NCI-H1930 (cell line): Measurements from ENCODE around the gene LNPK.
"Not testable (repeated sequence)": the region's sequence is repeated elsewhere in the genome, so short reads cannot be mapped to it uniquely, and the experiment has no call there.

ENCODE experiments used
- DNase-seq, 2 experiments: peaks; one replicate each; lab custom pipeline; 2025; lab: John Stamatoyannopoulos, UW

The LNPK gene

GRCh38 chr2:175966839-175967238 lies 35.2 kb downstream of the LNPK start:
- DNase-seq = no peak

GRCh38 chr2:175965773-175966172 lies 36.3 kb downstream of the LNPK start:
- DNase-seq = no peak

GRCh38 chr2:175964195-175964594 lies 37.9 kb downstream of the LNPK start:
- no peak for DNase-seq

GRCh38 chr2:175963171-175963570 lies 38.9 kb downstream of the LNPK start:
- not testable (repeated sequence) for DNase-seq

GRCh38 chr2:175957845-175958244 lies 44.2 kb downstream of the LNPK start:
- DNase-seq = no peak

GRCh38 chr2:175955136-175955535 lies 46.9 kb downstream of the LNPK start:
- no peak for DNase-seq

GRCh38 chr2:175950512-175950911 lies 51.6 kb downstream of the LNPK start:
- no peak for DNase-seq

- no peak for DNase-seq
Observed at GRCh38 chr2:175948191-175948590, 53.9 kb downstream of the LNPK start.

GRCh38 chr2:175947073-175947472 lies 55.0 kb downstream of the LNPK start:
- DNase-seq = no peak

- DNase-seq = no peak
Observed at GRCh38 chr2:175941699-175942098, 60.4 kb downstream of the LNPK start.

GRCh38 chr2:175937216-175937615 lies 64.9 kb downstream of the LNPK start:
- DNase-seq = no peak

GRCh38 chr2:175935289-175936181 lies 66.5 kb downstream of the LNPK start:
- no peak for DNase-seq

GRCh38 chr2:175932675-175933074 lies 69.4 kb downstream of the LNPK start:
- DNase-seq = no peak

- DNase-seq = no peak
Observed at GRCh38 chr2:175931805-175932204, 70.3 kb downstream of the LNPK start.

GRCh38 chr2:175930504-175930903 lies 71.6 kb downstream of the LNPK start:
- DNase-seq = no peak

- no peak for DNase-seq
Observed at GRCh38 chr2:175929850-175930249, 72.2 kb downstream of the LNPK start.

GRCh38 chr2:175926272-175926671 lies 75.8 kb downstream of the LNPK start:
- DNase-seq = no peak

- no peak for DNase-seq
Observed at GRCh38 chr2:175922160-175922559, 79.9 kb downstream of the LNPK start.

- DNase-seq = no peak
Observed at GRCh38 chr2:175918935-175919334, 83.1 kb downstream of the LNPK start.

GRCh38 chr2:175914846-175915245 lies 87.2 kb downstream of the LNPK start:
- no peak for DNase-seq

GRCh38 chr2:175913849-175914743 lies 88.0 kb downstream of the LNPK start:
- not testable (repeated sequence) for DNase-seq

GRCh38 chr2:175913267-175913666 lies 88.8 kb downstream of the LNPK start:
- DNase-seq = not testable (repeated sequence)

- DNase-seq = no peak
Observed at GRCh38 chr2:175904035-175904434, 98.0 kb downstream of the LNPK start.
